Activated CD4-positive, alpha-beta T cell treated with anti-CD3 and anti-CD28 coated beads, Interleukin-2, amount 10 ng/mL, durations not matched to agents 7 days and 5 days (primary cell): Measurements from ENCODE around the gene FBXO39. TPM values are rescaled to one million over a fixed set of nuclear protein-coding genes. Genes with fewer than 3 reads are reported as not detected.
"Not testable (repeated sequence)": the region's sequence is repeated elsewhere in the genome, so short reads cannot be mapped to it uniquely, and the experiment has no call there.

Experiments used
- CTCF ChIA-PET: fragments of 350-600 bp; sonication (Branson Sonifier 250); formaldehyde crosslinking; loops from one replicate; lab custom pipeline; 2021; ENCODE audit warnings: antibody characterized with exemption; lab: Charles Lee
- POLR2A ChIA-PET: fragments of 350-600 bp; sonication (Branson Sonifier 250); formaldehyde crosslinking; loops from one replicate; lab custom pipeline; 2021; ENCODE audit warnings: antibody characterized with exemption; lab: Charles Lee
- DNase-seq: peaks from one replicate; pipeline ENCODE4 v3.0.0-alpha.2; 2020
- H3K27ac Mint-ChIP-seq: one replicate; pipeline ENCODE4 v1.8.0; 2021; ENCODE audit warnings: mild to moderate bottlenecking, moderate library complexity, mixed read lengths
- H3K27me3 Mint-ChIP-seq: one replicate; pipeline ENCODE4 v1.8.0; 2021; ENCODE audit warnings: mixed read lengths
- H3K36me3 Mint-ChIP-seq: one replicate; pipeline ENCODE4 v1.8.0; 2021; ENCODE audit warnings: low read depth, mixed read lengths
- H3K4me1 Mint-ChIP-seq: one replicate; pipeline ENCODE4 v1.8.0; 2021; ENCODE audit warnings: mixed read lengths
- H3K4me3 Mint-ChIP-seq: one replicate; pipeline ENCODE4 v1.8.0; 2021; ENCODE audit warnings: mild to moderate bottlenecking, moderate library complexity, mixed read lengths
- H3K9me3 Mint-ChIP-seq: one replicate; pipeline ENCODE4 v1.8.0; 2021; ENCODE audit warnings: mixed read lengths
- total RNA-seq, 2 experiments: library from RNA; stranded (reverse); gene quantifications; one replicate each; pipeline ENCODE4 v1.2.3, GENCODE V29; 2021

Gene FBXO39
- 1 to 10 TPM; 7.8 to 8.9 TPM for total RNA-seq

DNA sequence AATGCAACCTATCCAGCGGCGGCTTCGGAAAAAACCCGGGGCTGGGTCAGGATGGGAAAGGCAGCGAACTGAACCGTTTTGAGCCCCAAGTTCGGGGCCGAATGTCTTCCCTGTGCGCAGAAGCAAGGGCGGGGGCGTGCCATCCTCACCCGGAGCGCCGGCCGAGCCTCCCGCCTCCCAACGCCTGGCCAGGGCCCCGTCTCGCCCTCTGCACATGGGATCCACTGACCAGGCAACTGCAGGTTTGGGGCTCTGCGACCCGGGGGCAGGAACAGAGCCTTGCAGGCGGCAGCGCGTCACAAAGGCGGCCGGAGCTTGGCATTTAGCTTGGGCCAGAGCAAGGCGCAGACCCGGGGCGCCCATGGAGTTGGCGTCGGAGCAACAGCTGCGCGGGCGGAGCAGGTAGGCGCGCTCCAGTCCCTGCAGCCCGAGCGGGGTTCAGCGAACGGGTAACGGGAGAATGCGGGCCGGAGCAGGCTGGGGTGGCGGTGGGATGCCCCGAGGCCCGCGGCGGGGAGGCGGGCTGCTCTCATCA is at the start of gene FBXO39:
Gene FBXO39 (plus strand): TSS at position 345 of the 535 bp plus-strand sequence. CDS start 3,654 bp downstream, outside the sequence.
- ChIA-PET CTCF (no interaction called here), POLR2A (no interaction called here)
- Mint-ChIP-seq H3K4me1 (peaks cover 19% of the 10 kb centered on the region), H3K4me3 (peak within 1 kb of the TSS; percentile 20), H3K36me3 (peaks cover 75% of the 10 kb centered on the region), H3K27me3 (no peaks in the 10 kb centered on the region), H3K27ac (peak within 1 kb of the TSS; percentile 28), H3K9me3 (peaks cover 66% of the 10 kb centered on the region)
- DNase-seq = no peak

DNA sequence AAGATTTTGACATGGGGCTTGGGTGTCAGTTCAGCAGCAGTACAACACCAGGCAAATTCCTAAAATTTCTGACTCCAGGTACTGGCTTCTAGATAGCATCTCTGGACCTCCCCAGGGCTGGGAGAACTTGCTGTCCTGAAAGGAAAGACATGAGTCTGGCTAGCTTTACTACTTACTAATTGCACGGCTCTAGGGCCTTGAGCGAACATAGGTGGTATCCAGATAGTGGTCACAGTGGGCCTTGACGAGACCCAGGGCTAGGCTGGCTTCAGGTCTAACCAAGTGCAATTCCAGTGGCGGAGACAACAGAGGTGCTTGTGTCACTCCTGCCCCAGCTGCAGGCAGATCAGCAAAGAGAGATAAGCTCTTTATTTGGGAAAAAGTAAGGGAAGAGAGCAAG is 46.5 kb upstream of the FBXO39 start:
- Mint-ChIP-seq H3K4me1 (no peaks in the 10 kb centered on the region), H3K36me3 (no peaks in the 10 kb centered on the region), H3K4me3 (no peak overlapping the region), H3K9me3 (no peaks in the 10 kb centered on the region), H3K27ac (no peak overlapping the region), H3K27me3 (peaks cover 27% of the 10 kb centered on the region)
- no peak for DNase-seq
- CTCF ChIA-PET = no interaction called here
- POLR2A ChIA-PET = no interaction called here

DNA sequence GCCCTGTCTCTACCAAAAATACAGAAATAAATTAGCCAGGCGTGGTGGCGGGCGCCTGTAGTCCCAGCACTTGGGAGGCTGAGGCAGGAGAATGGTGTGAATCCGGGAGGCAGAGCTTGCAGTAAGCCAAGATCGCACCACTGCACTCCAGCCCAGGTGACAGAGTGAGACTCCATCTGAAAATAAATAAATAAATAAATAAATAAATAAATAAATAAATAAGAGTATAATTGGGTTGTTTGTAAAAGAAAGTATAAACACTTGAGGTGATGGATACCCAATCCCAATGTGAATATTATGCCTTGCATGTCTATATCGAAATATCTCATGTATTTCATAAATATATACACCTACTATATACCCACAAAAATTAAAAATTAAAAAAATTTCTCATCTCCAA is 29.4 kb upstream of the FBXO39 start:
- H3K9me3 Mint-ChIP-seq, H3K36me3 Mint-ChIP-seq, POLR2A ChIA-PET, H3K4me3 Mint-ChIP-seq, DNase-seq, H3K27ac Mint-ChIP-seq, CTCF ChIA-PET, H3K4me1 Mint-ChIP-seq: not testable (repeated sequence)
- peaks cover 42% of the 10 kb centered on the region for H3K27me3 Mint-ChIP-seq

DNA sequence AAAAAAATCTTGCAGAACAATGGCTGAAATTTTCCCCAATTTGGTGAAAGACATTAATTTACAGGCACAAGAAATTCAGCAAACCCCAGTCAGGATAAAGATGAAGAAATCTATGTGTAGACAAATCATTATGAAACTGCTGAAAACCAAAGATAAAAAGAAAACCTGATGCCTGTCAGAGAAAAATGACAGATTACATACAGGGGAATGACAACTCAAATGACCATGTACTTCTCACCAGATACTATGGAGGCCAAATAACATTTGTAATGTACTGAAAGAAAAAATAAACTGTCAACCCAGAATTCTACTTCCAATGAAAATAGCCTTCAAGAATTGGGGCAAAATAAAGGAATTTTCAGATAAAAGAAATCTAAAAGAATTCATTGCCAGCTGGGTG is 27.4 kb upstream of the FBXO39 start:
- no peak overlapping the region for H3K27ac Mint-ChIP-seq
- H3K27me3 Mint-ChIP-seq = peaks cover 28% of the 10 kb centered on the region
- no peak for DNase-seq
- H3K36me3 Mint-ChIP-seq = no peaks in the 10 kb centered on the region
- POLR2A ChIA-PET = no interaction called here
- H3K9me3 Mint-ChIP-seq = no peaks in the 10 kb centered on the region
- CTCF ChIA-PET = no interaction called here
- peaks cover 21% of the 10 kb centered on the region for H3K4me1 Mint-ChIP-seq
- H3K4me3 Mint-ChIP-seq = no peak overlapping the region

DNA sequence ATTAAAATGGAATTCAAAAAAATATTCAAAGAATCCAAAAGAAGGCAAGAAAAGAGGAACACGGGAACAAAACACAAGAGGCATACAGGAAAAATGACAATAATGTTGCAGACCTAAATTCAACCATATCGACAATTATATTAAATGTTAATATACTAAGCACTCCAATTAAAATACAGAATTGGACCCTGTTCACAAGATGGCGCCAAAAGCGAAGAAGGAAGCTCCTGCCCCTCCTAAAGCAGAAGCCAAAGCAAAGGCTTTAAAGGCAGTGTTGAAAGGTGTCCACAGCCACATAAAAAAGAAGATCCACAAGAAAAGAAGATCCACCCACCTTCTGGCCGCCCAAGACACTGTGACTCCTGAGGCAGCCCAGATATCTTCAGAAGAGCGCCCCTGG is 26.5 kb upstream of the FBXO39 start:
- Mint-ChIP-seq H3K9me3 (no peaks in the 10 kb centered on the region), H3K27ac (peak overlapping the region; percentile 63), H3K36me3 (no peaks in the 10 kb centered on the region), H3K4me1 (peaks cover 27% of the 10 kb centered on the region), H3K27me3 (peaks cover 21% of the 10 kb centered on the region), H3K4me3 (no peak overlapping the region)
- CTCF ChIA-PET = no interaction called here
- peak; percentile 32 for DNase-seq
- POLR2A ChIA-PET = interaction anchor here (0.6 kb wide), 1 partner anchor 83 kb away, joined by 3 read pairs; no protein-coding TSS in a partner anchor

DNA sequence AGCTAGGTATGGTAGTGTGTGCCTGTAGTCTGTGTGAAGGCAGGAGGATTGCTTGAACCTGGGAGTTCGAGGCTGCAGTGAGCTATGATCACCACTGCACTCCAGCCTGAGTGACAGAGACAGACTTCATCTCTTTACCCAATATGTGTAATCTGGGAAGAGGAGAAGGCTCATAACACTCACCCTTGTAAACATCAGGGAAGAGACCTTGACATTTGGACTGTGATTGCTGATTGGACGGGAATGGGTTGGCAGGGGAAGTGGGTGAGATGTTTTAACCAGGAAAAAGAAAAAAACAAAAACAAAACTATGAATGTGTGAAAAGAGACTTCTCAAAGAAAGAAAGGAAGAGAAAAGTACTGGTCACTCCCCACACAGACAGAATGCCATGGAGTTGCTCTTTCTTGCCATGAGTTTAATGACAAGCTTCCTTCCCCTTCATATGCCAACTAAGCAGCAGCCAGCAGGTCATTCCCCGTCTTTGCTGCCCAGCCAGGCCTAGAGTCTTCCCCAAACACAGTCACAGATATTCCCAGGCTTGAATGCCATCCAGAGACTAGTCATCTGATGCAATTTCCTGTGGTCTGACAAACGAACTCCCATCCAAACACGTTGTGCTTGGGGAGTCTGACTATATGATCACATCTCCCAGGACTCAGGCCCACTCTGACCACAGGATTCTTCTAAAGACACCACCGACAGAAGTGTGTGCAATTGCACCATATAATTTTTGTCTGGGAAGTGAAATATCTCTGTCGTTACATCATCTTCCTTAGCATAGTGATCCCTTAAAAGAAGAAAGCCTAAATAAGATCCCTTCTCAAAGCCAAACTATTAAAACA is 23.7 kb upstream of the FBXO39 start:
- Mint-ChIP-seq H3K9me3 (no peaks in the 10 kb centered on the region), H3K27ac (peak overlapping the region; percentile 80), H3K4me3 (no peak overlapping the region), H3K36me3 (peaks cover 15% of the 10 kb centered on the region), H3K4me1 (peaks cover 41% of the 10 kb centered on the region), H3K27me3 (peaks cover 10% of the 10 kb centered on the region)
- DNase-seq = no peak
- CTCF ChIA-PET = interaction anchor here (1.7 kb wide), 1 partner anchor 263 kb away, joined by 4 read pairs; a partner anchor contains a TSS
- POLR2A ChIA-PET = no interaction called here

DNA sequence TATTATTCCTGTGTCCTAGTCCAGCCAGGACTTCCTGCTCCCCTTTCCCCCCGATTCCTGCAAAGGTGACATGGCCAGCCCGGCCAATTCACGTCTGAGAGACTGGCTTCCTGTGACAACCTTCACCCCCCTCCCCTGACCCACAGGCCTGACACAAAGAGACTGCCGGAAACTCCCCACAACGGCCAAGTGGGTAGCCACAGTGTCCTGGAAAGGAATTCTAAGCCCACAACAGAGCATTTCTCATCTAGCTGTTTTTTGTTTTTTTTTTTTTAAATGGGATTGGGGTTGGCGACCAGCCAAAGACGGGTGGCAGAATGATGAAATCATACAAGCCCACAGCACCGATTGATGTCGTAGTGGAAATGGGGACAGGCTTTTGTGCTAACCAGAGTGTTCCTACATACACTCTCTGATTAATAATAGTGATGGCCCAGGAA is 23.0 kb upstream of the FBXO39 start:
- H3K4me3 Mint-ChIP-seq = no peak overlapping the region
- CTCF ChIA-PET = interaction anchor here (1.7 kb wide), 1 partner anchor 262 kb away, joined by 4 read pairs; a partner anchor contains a TSS

DNA sequence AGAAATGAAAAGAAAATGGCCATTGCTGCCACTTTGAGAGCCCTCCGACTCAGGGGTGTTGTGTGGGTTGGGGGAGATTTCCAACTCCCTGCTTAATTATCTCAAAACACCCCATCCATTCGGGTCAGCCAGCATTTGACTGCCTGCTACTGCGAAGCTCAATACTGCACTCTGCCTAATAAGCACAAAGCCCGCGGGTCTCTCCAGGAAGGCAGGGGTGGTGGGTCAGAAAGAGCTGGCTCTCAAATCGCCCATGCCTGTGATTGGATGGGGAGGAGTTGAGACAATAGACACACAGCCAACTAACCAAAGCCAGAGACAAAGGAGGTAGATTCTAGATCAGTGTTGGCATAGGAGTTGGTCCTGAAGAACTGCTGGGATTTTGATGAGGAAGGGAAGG is 22.5 kb upstream of the FBXO39 start:
- POLR2A ChIA-PET = no interaction called here
- Mint-ChIP-seq H3K4me3 (no peak overlapping the region), H3K4me1 (peaks cover 53% of the 10 kb centered on the region), H3K36me3 (peaks cover 27% of the 10 kb centered on the region), H3K9me3 (no peaks in the 10 kb centered on the region), H3K27me3 (peaks cover 5% of the 10 kb centered on the region), H3K27ac (peak overlapping the region; percentile 81)
- CTCF ChIA-PET = no interaction called here
- no peak for DNase-seq

More for the DNA sequence above, 23.0 kb upstream of the FBXO39 start:
- POLR2A ChIA-PET = no interaction called here
- peak overlapping the region; percentile 80 for H3K27ac Mint-ChIP-seq
- peaks cover 22% of the 10 kb centered on the region for H3K36me3 Mint-ChIP-seq
- DNase-seq = peak; percentile 49
- peaks cover 48% of the 10 kb centered on the region for H3K4me1 Mint-ChIP-seq
- H3K9me3 Mint-ChIP-seq = no peaks in the 10 kb centered on the region
- H3K27me3 Mint-ChIP-seq = peaks cover 8% of the 10 kb centered on the region

DNA sequence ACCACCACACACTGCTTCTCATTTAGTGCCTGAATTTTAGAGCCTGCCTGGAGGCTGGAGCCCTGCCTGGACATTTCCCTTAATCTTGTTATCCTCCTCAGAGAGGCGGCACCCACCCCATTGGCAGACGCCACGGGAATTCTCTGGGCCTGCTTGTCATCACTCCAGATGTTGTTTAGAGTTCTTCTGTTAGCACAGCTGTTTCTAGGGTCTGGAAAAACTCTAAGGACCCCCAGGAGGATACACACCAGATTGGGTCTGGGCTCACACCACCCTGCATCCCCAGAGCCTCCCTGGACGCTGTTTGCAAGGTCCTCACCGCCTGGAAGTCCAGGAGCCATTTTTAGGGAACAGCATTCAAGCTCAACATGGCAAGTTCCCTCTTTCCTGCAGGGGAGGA is 20.7 kb upstream of the FBXO39 start:
- H3K4me1 Mint-ChIP-seq = peaks cover 63% of the 10 kb centered on the region
- peaks cover 2% of the 10 kb centered on the region for H3K27me3 Mint-ChIP-seq
- H3K36me3 Mint-ChIP-seq = peaks cover 44% of the 10 kb centered on the region
- H3K9me3 Mint-ChIP-seq = no peaks in the 10 kb centered on the region
- peak overlapping the region; percentile 100 for H3K27ac Mint-ChIP-seq
- CTCF ChIA-PET = interaction anchor here (0.7 to 1.0 kb wide), 4 partner anchors 9 to 88 kb away, joined by 3 read pairs; no protein-coding TSS in a partner anchor
- peak overlapping the region; percentile 99 for H3K4me3 Mint-ChIP-seq
- DNase-seq = no peak
- POLR2A ChIA-PET = no interaction called here

DNA sequence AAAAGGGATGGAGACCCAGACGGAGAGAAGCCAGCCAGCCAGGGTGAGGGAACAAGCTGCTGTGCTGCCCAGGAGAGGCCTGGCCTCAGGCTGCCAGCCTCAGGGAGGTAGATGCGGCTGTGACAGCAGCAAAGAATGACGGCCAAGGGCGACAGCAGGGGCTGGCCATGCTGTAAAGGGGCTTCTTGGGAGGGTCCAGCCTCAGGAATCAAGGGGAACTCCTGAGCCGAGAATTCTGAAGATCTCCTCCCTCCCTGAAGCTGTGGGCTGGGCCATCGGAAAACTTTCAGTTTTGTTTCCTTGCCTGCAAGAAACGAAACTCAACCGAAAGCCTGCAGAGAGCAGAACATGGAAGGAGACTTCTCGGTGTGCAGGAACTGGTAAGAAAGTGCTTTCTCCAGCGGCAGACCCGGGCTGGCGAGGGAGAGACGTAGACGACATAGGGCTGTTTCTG is 20.3 kb upstream of the FBXO39 start, which contains the start of gene XAF1:
Gene XAF1 (plus strand): TSS at position 316 of the 454 bp plus-strand sequence. CDS start 33 bp downstream, at position 349.
- CTCF ChIA-PET = interaction anchor here (0.7 to 1.0 kb wide), 4 partner anchors 8 to 89 kb away, joined by 3 read pairs; no protein-coding TSS in a partner anchor
- DNase-seq = peak; percentile 82
- Mint-ChIP-seq H3K36me3 (peaks cover 49% of the 10 kb centered on the region), H3K27me3 (peaks cover 2% of the 10 kb centered on the region), H3K27ac (peak within 1 kb of the TSS; percentile 100), H3K4me3 (peak within 1 kb of the TSS; percentile 99), H3K9me3 (no peaks in the 10 kb centered on the region), H3K4me1 (peaks cover 68% of the 10 kb centered on the region)
- POLR2A ChIA-PET = interaction anchor here (1.2 kb wide), 1 partner anchor 14 kb away, joined by 5 read pairs; no protein-coding TSS in a partner anchor

DNA sequence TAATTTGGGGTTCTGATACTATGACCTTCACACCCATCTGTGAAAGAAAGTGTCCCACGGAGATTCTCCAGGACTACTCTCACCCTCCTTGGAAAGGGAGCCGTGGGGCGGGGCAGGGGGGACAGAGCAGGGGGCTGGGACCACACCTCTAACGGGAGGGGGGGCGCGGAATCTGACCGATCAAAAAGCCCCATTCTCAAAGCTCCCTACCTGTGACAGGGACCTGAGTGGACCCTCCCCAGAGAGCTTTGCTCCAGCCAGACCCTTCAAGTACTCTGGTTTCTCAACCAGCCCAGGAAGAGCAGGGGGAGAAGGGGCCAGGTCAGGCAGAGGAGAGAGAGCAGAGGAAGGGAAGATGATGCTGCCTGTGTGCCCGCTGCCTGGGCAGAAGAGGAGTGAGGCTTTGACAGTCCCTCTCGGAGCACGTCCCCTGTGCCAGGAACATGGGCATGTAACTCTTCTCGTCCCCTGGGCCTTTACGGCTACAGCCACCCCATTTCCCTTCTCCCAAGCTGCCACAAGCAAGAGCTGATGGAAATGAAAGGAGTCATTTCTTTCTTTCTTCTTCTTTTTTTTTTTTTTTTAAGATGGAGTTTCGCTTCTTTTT is 19.5 kb upstream of the FBXO39 start:
- peaks cover 57% of the 10 kb centered on the region for H3K36me3 Mint-ChIP-seq
- POLR2A ChIA-PET = interaction anchor here (1.2 kb wide), 1 partner anchor 13 kb away, joined by 5 read pairs; no protein-coding TSS in a partner anchor
- CTCF ChIA-PET = interaction anchor here (0.7 to 1.3 kb wide), 5 partner anchors 13 to 103 kb away, joined by 3 to 6 read pairs (median 3); no protein-coding TSS in a partner anchor
- DNase-seq = no peak
- H3K27ac Mint-ChIP-seq = peak overlapping the region; percentile 100
- peaks cover 74% of the 10 kb centered on the region for H3K4me1 Mint-ChIP-seq
- no peaks in the 10 kb centered on the region for H3K27me3 Mint-ChIP-seq
- H3K4me3 Mint-ChIP-seq = peak overlapping the region; percentile 99
- H3K9me3 Mint-ChIP-seq = no peaks in the 10 kb centered on the region

DNA sequence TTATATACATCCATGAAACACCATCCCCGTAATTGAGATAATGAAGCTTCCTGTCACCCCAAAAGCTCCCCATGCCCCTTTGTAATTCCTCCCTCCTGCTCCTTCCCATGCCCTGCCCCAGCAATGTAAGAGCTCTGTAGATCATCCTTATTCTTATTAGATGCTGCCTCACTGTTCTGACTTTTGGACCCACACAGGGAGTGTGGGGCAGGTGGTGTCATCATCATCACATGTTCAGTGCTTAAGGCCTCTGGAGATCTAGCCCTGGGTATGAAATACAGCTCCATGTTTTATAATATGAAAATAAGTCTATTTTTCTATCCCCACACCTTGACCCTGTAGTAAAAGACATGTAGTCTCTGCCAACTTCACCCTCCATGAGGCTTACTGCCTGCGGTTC is 18.3 kb upstream of the FBXO39 start:
- CTCF ChIA-PET = interaction anchor here (1.0 to 1.3 kb wide), 2 partner anchors 16 to 22 kb away, joined by 3 to 5 read pairs; no protein-coding TSS in a partner anchor
- Mint-ChIP-seq H3K36me3 (peaks cover 69% of the 10 kb centered on the region), H3K27me3 (no peaks in the 10 kb centered on the region), H3K4me3 (peak overlapping the region; percentile 99), H3K9me3 (peaks cover 5% of the 10 kb centered on the region), H3K27ac (peak overlapping the region; percentile 83), H3K4me1 (peaks cover 78% of the 10 kb centered on the region)
- POLR2A ChIA-PET = interaction anchor here (0.6 kb wide), 1 partner anchor 14 kb away, joined by 3 read pairs; no protein-coding TSS in a partner anchor
- no peak for DNase-seq
